CD14-positive monocyte (primary cell): ENCODE measurements around the gene ALS2. TPM values are rescaled to one million over a fixed set of nuclear protein-coding genes. Genes with fewer than 3 reads are reported as not detected.

Source experiments
- DNase-seq, 3 donors: peaks; one replicate each; pipeline ENCODE4 v3.0.0-alpha.2; 2011 to 2022
- H2AFZ ChIP-seq: 2 replicates; pipeline ENCODE4 v1.6.0; 2012; ENCODE audit warnings: mild to moderate bottlenecking, low read depth, low read length, inconsistent platforms; ENCODE audit not compliant: insufficient read depth, poor library complexity, severe bottlenecking
- H3K27ac ChIP-seq, 2 donors: 1 replicate in 1 of 2; 2 replicates in 1 of 2; pipeline ENCODE4 v1.5.1; 2012 to 2013; ENCODE audit warnings: low read length in 2 of 2, control low read depth in 1 of 2, inconsistent platforms in 1 of 2, low read depth in 1 of 2, mild to moderate bottlenecking in 1 of 2
- H3K27me3 ChIP-seq, 2 donors: one replicate each; pipeline versions ENCODE4 v1.6.0 to v1.6.1; 2011 to 2013; ENCODE audit warnings: low read length in 2 of 2; ENCODE audit not compliant: control insufficient read depth in 2 of 2, insufficient read depth in 2 of 2
- H3K36me3 ChIP-seq, 2 donors: replicated peaks in 1 of 2; 1 replicate in 1 of 2; 2 replicates in 1 of 2; pipeline versions ENCODE4 v1.5.1 to v1.6.1; 2012 to 2013; ENCODE audit warnings: low read length in 2 of 2, control low read depth in 1 of 2, inconsistent platforms in 1 of 2, mild to moderate bottlenecking in 1 of 2; ENCODE audit not compliant: insufficient read depth in 2 of 2, control insufficient read depth in 1 of 2
- H3K4me1 ChIP-seq, 2 donors: 1 replicate in 1 of 2; 2 replicates in 1 of 2; pipeline versions ENCODE4 v1.5.1 to v1.6.1; 2012 to 2013; ENCODE audit warnings: low read length in 2 of 2, control low read depth in 1 of 2, inconsistent platforms in 1 of 2, mild to moderate bottlenecking in 1 of 2, moderate library complexity in 1 of 2; ENCODE audit not compliant: insufficient read depth in 2 of 2, control insufficient read depth in 1 of 2
- H3K4me2 ChIP-seq: replicated peaks from 2 replicates; pipeline ENCODE3; 2012; ENCODE audit warnings: low read length, moderate library complexity, mild to moderate bottlenecking; ENCODE audit not compliant: poor library complexity, severe bottlenecking; ENCODE audit errors: extremely low read depth
- H3K4me3 ChIP-seq, 3 experiments: fragments of 200-600 bp in 1 of 3; sonication (generic) in 1 of 3; replicated peaks in 1 of 3; 1 replicate in 2 of 3; 2 replicates in 1 of 3; pipeline ENCODE4 v1.5.1; 2011 to 2013; ENCODE audit warnings: low read length in 3 of 3, mild to moderate bottlenecking in 3 of 3, control low read depth in 2 of 3, low read depth in 2 of 3, inconsistent platforms in 1 of 3, moderate library complexity in 1 of 3
- H3K79me2 ChIP-seq: 2 replicates; pipeline ENCODE4 v1.6.0; 2012; ENCODE audit warnings: mild to moderate bottlenecking, control low read depth, inconsistent platforms, low read length, moderate library complexity; ENCODE audit not compliant: insufficient read depth
- H3K9ac ChIP-seq: 2 replicates; pipeline ENCODE4 v1.6.0; 2017; ENCODE audit warnings: low read length, mild to moderate bottlenecking; ENCODE audit not compliant: insufficient read depth, poor library complexity, severe bottlenecking
- H3K9me3 ChIP-seq, 2 donors: replicated peaks in 1 of 2; 1 replicate in 1 of 2; 2 replicates in 1 of 2; pipeline versions ENCODE4 v1.5.1 to v1.6.1; 2012 to 2013; ENCODE audit warnings: low read length in 2 of 2, control low read depth in 1 of 2; ENCODE audit not compliant: control insufficient read depth in 1 of 2, insufficient read depth in 1 of 2
- H4K20me1 ChIP-seq: 2 replicates; pipeline ENCODE4 v1.6.0; 2012; ENCODE audit warnings: mild to moderate bottlenecking, low read length, control low read depth, moderate library complexity; ENCODE audit not compliant: insufficient read depth
- H3K27ac Mint-ChIP-seq, 7 donors: one replicate each; pipeline ENCODE4 v1.8.0; 2020; ENCODE audit warnings: mild to moderate bottlenecking in 7 of 7, mixed read lengths in 7 of 7, moderate library complexity in 6 of 7, inconsistent platforms in 2 of 7
- H3K27me3 Mint-ChIP-seq, 3 donors: one replicate each; pipeline ENCODE4 v1.8.0; 2021 to 2022; ENCODE audit warnings: low read depth in 3 of 3, mild to moderate bottlenecking in 3 of 3, mixed read lengths in 3 of 3, moderate library complexity in 3 of 3, inconsistent platforms in 1 of 3
- H3K36me3 Mint-ChIP-seq, 2 donors: one replicate each; pipeline ENCODE4 v1.8.0; 2020; ENCODE audit warnings: mixed read lengths in 2 of 2, inconsistent platforms in 1 of 2, mild to moderate bottlenecking in 1 of 2
- H3K4me1 Mint-ChIP-seq: one replicate; pipeline ENCODE4 v1.8.0; 2020; ENCODE audit warnings: mild to moderate bottlenecking, mixed read lengths
- H3K4me3 Mint-ChIP-seq, 2 donors: one replicate each; pipeline ENCODE4 v1.8.0; 2020; ENCODE audit warnings: mild to moderate bottlenecking in 2 of 2, mixed read lengths in 2 of 2, moderate library complexity in 1 of 2
- H3K9me3 Mint-ChIP-seq, 7 donors: one replicate each; pipeline ENCODE4 v1.8.0; 2020 to 2022; ENCODE audit warnings: mixed read lengths in 7 of 7, mild to moderate bottlenecking in 6 of 7, moderate library complexity in 6 of 7, inconsistent platforms in 2 of 7
- WGBS: methylation state at CpG from one replicate; pipeline ENCODE4 v1.1.5; 2013; ENCODE audit warnings: missing lambda C conversion rate; ENCODE audit not compliant: insufficient coverage; 5-methylcytosine and 5-hydroxymethylcytosine counted together
- intact Hi-C, 2 donors: fragments of 100-400 bp; cut with micrococcal nuclease; formaldehyde crosslinking; loops; one replicate each; pipeline versions ENCODE4 v1.15.0 to v1.15.1; 2023
- polyA plus RNA-seq, 3 donors: library from polyadenylated mRNA; depleted of rRNA in 1 of 3; unstranded in 2 of 3; stranded (reverse) in 1 of 3; fragments of 300-500 nt in 2 of 3; fragments of >200 nt in 1 of 3; fragmentation: Illumina TruSeq in 2 of 3; gene quantifications; 1 replicate in 2 of 3; 2 replicates in 1 of 3; pipeline ENCODE4 v1.2.3, GENCODE V29; 2012 to 2021
- TF ChIP-seq, protein P1 (sequence below): fragments of 200-600 bp; IDR thresholded peaks from one replicate; pipeline ENCODE4 v1.8.0; 2022; ENCODE audit warnings: antibody characterized with exemption, mild to moderate bottlenecking

ALS2 gene
- polyA plus RNA-seq, 3 donors: 2.6 to 4.7 (median 3.1) TPM

DNA sequence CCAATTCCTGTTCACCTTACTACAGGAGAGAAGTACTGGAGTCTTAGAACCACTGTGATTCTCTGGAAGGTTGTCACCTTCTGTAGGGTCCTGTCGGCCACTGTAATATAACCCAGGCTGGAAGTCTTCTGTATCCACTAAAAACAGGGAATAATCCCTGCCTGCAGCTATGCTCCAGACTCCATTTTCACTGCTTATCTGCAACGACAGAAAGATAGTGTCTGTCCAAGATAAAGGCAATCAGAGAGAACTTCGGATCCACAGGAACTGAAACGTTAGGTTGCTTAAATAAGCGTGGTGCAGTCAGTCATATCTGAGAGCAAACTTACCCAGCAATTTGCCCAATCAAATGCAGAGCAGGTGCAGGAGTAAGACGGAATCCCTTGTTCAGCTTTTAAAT lies 34.2 kb downstream of the ALS2 start:
- no peaks in the 10 kb centered on the region for H3K4me1 Mint-ChIP-seq
- no peak overlapping the region for H3K27ac Mint-ChIP-seq
- no peak overlapping the region for H3K9ac ChIP-seq
- no peaks in the 10 kb centered on the region for H3K9me3 Mint-ChIP-seq
- no peaks in the 10 kb centered on the region for H3K9me3 ChIP-seq
- DNase-seq: no peak
- no peaks in the 10 kb centered on the region for H3K27me3 ChIP-seq
- H2AFZ ChIP-seq: no peak overlapping the region
- 83% methylated on average over 4 of the region's 6 CpGs for WGBS
- TF ChIP-seq, protein P1, sequence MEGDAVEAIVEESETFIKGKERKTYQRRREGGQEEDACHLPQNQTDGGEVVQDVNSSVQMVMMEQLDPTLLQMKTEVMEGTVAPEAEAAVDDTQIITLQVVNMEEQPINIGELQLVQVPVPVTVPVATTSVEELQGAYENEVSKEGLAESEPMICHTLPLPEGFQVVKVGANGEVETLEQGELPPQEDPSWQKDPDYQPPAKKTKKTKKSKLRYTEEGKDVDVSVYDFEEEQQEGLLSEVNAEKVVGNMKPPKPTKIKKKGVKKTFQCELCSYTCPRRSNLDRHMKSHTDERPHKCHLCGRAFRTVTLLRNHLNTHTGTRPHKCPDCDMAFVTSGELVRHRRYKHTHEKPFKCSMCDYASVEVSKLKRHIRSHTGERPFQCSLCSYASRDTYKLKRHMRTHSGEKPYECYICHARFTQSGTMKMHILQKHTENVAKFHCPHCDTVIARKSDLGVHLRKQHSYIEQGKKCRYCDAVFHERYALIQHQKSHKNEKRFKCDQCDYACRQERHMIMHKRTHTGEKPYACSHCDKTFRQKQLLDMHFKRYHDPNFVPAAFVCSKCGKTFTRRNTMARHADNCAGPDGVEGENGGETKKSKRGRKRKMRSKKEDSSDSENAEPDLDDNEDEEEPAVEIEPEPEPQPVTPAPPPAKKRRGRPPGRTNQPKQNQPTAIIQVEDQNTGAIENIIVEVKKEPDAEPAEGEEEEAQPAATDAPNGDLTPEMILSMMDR: no peak
- H3K27ac ChIP-seq: no peak overlapping the region
- H3K4me3 ChIP-seq: no peak overlapping the region
- H3K4me3 Mint-ChIP-seq: no peak overlapping the region
- no peaks in the 10 kb centered on the region for H3K79me2 ChIP-seq
- peaks cover 40 to 46% of the 10 kb centered on the region in 2 donors for H3K36me3 Mint-ChIP-seq
- H3K4me2 ChIP-seq: no peak overlapping the region
- H4K20me1 ChIP-seq: no peaks in the 10 kb centered on the region
- H3K27me3 Mint-ChIP-seq: no peaks in the 10 kb centered on the region
- intact Hi-C loops: no loop called here
- no peaks in the 10 kb centered on the region for H3K4me1 ChIP-seq
- H3K36me3 ChIP-seq: peaks cover 17 to 52% of the 10 kb centered on the region in 2 donors

DNA sequence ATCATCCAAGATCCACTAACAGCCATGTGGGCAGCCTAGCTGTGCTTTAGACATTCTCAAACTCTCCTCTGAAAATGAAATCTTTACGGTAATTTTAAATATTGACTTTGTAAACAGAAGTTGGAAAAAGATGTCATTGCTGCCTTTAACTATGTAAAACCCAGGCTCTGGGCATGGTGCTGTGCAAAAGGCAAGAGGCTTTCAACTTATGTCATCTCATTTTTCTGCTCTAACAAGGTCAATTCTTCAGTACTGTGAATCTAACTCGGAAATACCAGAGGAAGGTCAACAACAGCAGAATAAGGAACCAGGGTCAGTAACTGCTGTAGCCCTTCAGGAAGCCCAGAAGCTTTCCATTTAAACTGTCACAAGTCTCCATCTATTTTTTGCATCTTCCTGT lies 45.2 kb downstream of the ALS2 start:
- Histone ChIP-seq H3K79me2 (no peaks in the 10 kb centered on the region), H3K4me3 (no peak overlapping the region), H3K36me3 (peaks cover 9 to 42% of the 10 kb centered on the region in 2 donors), H2AFZ (no peak overlapping the region), H3K9ac (no peak overlapping the region), H3K4me1 (no peaks in the 10 kb centered on the region), H3K27me3 (no peaks in the 10 kb centered on the region), H3K4me2 (no peak overlapping the region), H3K27ac (no peak overlapping the region), H3K9me3 (no peaks in the 10 kb centered on the region), H4K20me1 (no peaks in the 10 kb centered on the region)
- TF ChIP-seq, protein P1: no peak
- peaks cover 0 to 8% (median 3%) of the 10 kb centered on the region in 7 donors for H3K9me3 Mint-ChIP-seq
- H3K36me3 Mint-ChIP-seq: peaks cover 26% of the 10 kb centered on the region in 2 donors
- intact Hi-C loops: no loop called here
- no peak for DNase-seq
- H3K4me3 Mint-ChIP-seq: no peak overlapping the region
- WGBS: 86% methylated on average over 1 of the region's 2 CpGs
- H3K27ac Mint-ChIP-seq: no peak overlapping the region
- H3K27me3 Mint-ChIP-seq: peaks cover 0 to 2% (median 0%) of the 10 kb centered on the region in 3 donors
- no peaks in the 10 kb centered on the region for H3K4me1 Mint-ChIP-seq
